NCI-H524 (cell line): ENCODE measurements around the gene TMEM229B.
A peak's percentile ranks its signal among the peaks of the same experiment; 100 is the strongest.

ENCODE experiments used
- DNase-seq, 2 experiments: peaks; one replicate each; lab custom pipeline; 2025; lab: John Stamatoyannopoulos, UW

TMEM229B gene

DNA sequence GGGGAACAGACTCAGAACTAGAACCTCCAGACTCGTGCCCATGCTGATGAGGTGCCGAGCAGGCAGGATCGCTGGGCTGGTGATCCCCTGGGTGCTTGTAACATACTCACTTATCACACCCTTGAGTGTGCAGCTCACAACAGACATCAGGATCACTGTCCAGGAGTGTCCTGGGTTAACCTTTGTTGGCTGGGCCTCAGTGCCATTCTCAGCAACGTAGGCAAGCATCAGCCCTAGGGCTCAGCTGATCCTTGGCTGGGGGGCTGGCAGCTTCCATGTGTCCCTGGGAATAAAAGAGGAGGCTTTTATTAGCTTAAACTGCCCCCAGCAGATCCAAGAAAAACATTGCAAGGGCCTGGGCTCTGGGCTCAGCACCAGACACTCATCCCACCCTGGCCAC lies 1.6 kb downstream of the TMEM229B start:
- no peak for DNase-seq

DNA sequence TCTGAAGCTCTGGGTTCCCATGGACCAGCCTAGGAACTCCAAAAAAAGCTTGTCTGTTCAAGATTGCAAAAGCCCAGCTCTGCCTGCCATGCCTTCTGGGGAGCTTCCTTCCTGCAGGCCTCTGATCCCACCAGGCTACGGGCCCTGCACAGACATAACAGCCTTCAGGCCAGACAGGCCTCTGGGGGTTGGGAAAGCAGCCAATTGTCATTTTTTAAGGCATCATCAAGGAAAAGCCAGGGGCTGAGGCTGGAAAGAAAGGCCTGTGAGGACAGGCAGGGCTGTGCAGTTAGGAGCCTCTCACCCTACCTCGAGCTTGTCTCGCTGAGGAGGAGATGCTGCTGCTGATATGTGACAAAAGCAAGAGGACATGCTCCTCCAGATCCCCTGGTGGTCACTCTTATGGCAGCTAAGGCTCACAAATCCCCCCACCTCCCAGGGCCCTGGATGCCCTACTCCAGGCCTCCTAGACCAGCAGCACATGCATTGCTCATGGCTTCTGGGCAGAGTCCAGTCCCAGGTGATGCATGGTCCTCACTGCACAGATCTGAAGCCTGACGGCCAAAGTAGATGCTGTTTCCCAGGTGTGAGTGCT lies 2.9 kb downstream of the TMEM229B start:
- no peak for DNase-seq

DNA sequence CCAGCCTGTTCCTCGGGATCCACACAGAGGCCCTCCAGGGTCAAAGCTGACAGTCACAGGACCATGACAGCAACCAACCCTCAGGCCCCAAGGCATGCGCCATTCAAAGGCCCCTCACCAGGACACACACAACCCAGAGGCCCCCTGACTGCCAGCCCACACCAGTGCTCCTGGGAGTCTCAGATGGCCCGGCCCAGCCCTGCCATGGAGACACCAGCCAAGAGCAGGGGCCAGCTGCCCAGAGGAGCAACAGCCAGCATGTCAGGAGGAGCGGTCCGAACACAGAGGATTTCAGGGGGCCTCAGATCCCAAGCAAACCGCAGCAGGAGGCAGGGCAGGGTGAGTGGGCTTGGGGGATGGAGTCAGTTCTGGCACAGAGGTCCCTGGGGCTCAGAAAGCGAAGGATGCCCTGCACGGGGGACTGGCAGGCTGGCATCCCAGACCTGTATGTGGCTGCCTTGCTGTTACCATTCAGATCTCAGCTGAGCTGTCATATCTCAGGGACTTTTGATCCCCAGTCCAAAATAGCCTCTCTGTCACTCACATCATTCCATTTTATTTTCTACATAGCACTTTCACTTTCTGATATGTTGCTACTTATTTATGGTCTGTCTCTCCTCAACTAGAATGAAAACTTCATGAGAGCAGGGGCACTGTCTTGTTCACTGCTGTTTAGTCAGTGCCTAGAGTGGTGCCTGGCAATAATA lies 4.8 kb downstream of the TMEM229B start:
- no peak for DNase-seq

DNA sequence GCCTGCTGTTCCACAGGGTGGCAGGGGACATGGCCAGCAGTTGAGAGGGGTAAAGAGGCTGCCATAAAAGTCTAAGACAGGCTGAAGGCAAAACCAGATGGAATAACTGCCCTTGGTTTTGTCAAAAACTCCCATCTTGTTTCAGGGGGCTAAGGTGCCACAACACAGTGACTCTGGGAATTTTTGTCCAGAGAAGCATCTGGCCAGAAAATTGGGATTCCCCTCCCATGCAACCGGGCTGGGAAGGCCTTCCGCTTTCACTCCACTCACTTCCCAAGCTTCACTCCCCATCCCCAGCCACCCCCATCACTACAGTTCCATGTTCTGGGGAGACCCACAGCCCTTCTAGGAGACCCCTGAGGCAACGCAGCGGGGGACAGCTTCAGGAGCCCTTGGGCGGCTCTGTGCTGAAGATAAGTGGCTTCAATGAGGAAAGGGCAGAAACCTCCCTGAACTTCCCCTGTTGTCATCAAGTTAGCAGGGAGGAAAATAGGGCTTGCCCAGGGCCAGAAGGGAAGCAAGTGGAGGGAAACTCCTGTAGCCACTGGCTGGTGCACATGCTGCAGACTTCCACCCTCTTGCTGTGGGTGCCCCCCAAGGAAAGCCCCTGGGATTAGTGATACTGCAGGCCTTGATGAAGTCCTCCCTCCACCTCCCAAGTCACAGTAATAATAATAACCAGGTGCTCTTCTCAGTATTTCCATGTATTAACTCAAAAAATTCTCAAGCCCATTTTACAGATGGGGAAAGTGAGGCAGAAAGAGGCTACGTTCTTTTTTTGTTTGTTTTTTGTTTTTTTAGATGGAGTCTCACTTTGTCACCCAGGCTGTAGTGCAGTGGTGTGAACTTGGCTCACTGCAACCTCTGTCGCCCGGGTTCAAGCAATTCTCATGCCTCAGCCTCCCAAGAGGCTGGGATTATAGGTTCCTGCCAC lies 6.0 kb downstream of the TMEM229B start:
- no peak for DNase-seq

DNA sequence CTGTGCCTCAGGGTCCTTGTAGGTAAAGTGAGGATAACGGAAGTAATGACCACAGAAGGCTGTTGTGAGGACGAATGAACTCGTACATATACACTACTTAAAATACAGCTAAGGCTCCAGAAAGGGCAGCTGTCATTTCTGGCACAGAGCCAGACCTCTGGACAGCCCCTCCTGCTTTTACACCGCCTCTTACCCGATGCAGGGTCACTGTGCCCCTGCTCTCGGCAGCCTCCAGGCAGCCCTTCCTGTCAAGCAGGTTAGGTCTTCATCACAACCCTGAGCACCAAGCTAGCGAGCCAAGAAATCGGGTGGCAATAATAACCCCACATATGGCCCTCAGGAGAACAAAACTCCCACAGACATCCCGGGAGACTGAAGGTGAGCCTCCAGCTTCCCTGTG lies 8.5 kb downstream of the TMEM229B start:
- DNase-seq: peak; percentile 83 to 92

DNA sequence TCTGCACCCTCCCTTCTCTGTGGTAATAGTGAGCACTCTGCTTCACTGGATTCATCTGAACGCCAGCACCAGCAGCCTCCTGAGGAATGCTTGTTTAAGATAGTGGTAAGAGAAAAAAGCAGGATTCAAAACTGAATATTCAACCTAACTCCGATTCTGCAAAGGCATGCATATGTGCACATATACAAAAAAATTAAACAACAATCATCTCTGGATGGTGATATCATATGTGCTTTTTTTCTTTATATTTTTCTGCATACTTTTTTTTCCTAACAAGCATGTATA lies 9.8 kb downstream of the TMEM229B start:
- DNase-seq: no peak

DNA sequence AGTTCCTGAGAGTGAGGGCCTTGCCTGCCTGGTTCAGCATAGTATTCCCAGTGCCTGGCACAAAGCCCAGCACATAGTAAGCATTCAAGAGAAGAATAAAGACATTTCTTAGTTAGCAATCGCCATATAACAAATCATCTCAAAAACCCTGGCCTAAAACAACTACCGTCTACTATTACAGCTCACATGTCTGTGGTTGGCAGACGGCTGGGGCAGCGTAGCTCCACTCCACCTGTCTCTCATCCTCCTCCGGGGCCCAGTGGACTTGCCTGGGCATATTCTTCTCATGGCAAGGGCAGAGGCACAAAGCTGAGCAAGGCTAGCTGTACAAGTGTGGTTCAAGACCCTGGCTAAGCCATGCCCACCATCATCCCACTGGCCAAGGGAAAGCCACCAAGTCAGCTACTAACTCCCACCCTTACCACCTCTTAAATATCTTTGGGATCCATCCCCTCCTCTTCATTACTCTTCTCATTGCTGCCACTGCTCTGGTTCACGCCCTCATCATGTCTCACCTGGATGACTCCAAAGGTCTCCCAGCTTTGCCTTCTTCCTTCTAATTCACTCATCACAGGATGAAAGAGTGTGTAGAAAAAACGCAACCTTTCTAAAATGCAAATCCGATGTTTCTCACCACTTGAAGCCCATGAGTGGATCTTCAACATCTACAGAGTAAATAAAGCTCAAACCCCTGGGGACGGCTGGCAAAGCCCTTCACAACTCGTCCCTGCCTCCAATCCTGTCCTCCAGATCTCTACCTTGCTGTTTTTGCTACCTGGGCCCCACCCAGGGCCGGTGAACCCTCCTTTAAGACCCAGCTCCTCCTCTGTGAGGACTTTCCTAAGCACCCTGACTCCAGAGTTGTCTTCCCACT lies 10.4 kb downstream of the TMEM229B start:
- peak in 1 of 2 experiments; percentile 79 for DNase-seq

DNA sequence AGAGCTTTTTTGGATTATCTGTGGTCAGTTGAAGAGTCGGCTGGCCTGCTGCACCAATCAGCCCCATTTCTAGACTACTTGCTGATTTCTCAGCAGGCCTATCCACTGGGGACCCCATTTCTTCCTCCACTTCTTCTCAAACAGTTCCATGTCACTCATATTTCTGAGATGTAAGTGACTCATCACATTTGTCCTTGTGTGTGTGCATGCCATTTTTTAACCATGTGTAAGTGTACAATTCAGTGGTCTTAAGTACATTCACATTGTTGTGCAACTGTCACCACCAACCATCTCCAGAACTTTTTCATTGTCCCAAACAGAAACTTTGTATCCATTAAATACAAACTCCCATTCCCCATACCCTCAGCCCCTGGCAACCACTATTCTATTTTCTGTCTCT lies 14.2 kb downstream of the TMEM229B start:
- no peak for DNase-seq

DNA sequence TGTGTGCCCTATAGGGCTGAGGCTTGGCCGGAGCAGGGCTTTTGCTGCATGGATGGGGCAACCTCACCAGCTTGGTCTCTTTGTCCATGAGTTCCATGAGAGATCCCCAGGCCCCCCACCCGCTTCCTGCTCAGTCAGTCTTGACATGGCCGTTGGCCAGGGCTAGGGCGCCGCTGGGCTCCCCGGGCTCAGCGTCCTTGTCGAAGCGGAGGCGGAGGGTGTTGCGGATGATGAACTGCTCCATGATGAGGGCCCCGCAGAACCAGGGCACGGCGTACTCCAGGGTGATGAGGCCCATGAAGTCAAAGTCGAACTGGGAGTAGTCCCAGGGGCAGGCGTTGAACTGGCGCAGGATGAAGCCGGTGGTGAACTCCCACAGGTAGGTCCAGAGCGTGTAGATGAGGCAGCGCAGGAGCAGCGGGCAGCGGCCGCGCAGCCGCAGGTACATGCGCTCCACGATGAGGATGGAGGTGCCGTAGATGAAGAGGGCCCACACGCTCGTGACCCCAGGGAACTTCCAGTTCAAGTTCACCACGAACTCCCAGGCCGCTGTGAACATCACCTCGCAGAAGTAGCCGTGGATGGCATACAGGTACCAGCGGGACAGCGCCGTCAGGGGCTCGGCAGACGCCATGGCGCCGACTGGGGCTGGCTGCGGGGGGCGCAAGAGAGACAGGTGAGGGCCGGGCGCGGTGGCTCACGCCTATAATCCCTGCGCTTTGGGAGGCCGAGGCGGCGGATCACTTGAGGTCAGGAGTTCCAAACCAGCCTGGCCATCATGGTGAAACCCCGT lies 15.0 kb downstream of the TMEM229B start:
- no peak for DNase-seq

DNA sequence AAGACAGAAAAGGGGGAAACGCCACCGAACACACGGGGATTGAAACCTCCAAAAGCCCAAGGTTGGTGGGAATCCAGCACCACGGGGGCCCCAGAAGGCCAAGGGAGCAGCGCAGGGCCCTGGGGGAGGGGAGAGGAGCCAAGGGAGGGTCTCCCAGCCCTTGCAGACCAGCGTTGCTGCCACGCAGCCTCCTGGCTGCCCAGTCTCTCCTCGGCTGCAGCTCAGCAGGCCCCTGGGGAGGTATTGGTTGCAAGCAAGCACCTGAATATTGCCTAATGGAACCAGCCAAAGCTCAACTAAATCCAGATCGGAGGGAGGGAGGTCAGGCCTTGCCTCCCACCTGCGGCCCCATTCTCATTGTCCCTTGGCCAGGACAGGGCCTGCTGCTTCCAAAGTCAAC lies 15.8 kb downstream of the TMEM229B start:
- no peak for DNase-seq

DNA sequence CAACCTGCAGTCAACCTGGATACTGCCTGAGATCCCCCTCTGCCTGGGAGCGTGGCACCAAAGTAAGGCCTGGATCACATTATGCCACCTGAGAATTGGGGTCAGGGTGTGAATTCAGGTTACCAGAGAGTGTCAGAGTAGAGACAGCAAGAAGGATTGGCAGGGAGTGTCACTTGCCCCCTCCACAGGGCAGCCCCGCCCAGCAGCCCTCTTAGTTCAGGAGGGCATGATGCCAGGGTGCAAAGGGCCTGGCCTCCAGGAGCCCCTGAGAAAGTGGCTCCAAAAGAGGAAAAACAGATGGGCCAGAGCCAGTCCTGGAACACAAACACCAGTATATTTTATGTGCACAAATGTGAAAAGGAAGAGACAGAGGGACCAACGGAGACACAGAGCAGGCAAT lies 18.6 kb downstream of the TMEM229B start:
- DNase-seq: no peak

DNA sequence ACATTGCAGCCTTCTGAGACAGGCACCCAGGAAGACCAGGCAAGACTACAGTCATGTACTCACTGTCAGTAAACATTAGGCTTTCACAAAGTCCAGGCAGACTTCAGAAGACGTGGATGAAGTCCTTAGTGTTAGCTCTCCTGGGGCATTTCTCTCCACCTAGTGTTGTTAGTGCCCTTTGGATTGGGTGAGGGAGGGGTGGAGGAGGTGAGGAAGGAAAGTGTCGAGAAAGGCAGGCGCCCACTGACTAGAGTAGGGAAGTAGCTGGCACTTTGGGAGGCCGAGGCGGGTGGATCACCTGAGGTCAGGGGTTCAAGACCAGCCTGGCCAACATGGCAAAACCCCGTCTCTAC lies 20.2 kb downstream of the TMEM229B start:
- no peak for DNase-seq

DNA sequence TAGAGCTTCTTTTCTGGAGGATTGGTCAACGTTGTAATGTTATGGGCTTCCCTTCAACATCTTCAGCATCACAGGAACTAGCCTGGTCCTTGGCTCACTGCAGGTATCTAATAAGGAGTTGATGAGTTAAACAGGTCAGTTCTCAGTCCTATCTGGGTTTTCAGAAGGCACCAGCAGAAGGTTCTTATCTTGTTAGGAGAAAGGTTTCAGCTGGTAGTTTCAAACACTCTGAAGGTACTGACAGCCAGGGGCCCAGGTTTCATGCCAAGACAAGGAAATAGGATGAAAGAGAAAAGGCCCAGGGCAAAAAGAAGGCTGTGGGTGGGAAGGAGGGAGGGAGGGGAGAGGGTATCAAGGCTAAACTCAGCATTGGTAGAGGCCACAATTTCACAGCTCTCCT lies 21.4 kb downstream of the TMEM229B start:
- DNase-seq: no peak

DNA sequence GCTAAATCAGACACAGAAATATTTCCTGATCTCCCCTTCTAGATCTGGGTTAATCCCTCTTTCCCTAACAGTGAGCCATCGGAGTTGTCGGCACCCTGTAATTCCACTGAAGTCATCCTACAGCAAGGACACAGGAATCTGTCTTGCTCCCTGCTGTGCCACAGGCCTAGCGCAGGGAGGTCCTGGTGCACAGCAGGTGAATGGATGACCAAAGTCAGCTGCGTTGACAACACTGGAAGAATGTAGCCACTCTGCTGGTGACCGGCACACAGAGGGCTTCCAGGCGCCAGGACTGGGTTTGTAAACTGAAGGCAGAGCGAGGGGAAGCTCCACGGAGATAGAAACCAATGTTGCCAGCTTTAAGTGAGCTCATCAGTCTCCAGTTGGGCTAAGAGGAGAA lies 23.6 kb downstream of the TMEM229B start:
- no peak for DNase-seq

DNA sequence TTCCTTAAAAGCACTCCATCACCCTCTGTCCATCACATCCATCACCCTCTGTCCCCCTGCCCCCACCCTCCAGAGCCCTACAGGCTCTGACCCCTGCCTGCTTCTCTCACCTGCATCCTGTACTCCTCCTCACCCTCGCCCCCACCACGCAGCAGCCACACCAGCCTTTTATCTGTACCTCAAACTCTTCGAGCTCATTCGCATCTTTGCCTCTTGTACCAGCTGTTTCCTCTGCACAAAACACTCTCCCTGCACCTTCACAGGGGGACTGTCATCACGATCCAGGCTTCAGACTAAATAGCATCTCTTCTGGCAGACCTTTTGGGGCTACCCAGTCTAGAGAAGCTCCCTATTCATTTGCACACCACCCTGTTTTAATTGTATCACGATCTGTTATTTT lies 24.1 kb downstream of the TMEM229B start:
- no peak for DNase-seq

DNA sequence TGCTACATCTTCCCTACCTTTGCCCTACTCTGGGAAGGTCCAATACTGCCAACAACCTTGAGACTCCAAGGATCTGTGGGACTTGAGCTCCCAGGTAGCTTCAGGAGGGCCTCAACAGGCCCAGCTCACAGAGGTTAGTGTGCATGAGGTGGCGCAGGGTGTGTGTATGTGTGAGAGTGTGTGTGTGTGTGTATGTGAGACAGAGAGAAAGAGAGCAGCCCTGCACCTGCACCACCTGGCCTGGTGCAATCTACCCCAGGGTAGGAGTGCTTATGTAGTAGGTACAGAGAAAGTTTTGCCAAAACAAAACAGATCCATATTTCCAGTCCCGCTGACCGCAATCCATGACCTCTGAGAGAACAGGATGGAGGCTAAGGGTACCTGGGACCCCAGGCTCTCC lies 24.6 kb downstream of the TMEM229B start:
- no peak for DNase-seq

DNA sequence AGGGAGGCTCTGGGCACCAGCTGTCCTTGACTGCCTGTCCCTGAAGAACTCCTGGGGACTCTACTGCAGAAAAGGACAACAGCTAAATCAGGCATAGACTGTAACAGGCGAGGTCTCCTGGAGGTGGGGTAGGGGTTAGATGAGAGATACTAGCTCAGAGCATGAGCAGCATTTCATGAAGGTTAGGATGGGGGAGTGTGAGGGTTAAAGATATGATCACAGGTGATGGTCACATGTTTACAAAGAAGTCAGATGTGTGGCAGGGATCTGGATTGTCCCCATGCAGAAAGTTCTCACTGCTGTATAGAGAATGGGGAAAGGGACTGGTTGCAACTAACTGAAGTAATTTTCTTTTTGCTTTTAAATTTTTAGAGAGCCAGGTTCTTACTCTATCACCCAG lies 26.5 kb downstream of the TMEM229B start:
- no peak for DNase-seq

DNA sequence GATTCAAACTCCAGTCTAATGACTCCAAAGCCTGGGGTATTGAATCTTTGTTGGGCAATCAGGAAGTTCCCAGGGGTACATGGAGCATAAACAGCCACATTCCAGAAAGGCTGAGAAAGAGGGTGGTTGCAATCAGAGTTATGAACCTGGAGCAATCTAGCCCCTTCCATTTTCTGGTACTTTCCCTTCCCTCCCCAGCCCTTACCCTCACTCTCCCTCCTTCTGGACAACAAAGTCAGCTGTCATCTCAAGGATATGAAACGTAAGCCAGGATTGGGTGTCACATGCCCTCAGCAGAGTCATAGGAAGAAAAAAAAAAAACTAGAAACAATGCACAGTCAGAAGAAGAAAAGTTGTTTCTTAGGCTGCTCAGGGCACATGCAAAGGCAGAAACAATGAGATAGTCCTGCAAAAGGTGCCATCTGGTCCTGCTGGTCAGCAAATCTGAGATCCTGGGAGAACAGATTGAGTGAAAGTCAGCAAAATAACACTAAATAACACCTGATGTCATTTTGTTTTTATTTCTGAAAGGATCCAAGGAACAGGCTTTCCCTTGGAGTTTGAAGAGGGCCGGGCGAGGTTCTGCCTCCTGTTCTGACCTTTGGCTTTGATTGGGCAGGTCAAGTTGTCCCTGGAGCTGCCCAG lies 27.1 kb downstream of the TMEM229B start:
- DNase-seq: peak in 1 of 2 experiments; percentile 39

DNA sequence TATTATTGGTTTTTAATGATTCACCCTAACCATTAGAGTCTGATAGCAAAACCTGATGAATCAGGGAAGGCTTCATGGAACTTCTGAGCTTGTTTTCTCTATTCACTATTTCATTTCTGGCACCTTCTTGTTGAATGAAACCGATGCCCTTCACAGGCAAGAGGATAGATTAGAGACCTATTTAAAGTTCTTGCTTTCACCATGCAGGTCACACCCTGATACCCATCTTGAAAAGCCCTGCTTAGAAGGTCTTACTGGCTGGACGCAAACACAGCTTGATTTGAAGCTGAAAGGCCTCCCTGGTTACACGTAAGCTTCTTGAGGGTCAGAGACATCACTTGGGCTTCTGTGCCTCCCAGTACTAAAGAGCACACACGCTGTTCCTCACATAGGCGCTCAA lies 29.2 kb downstream of the TMEM229B start:
- no peak for DNase-seq

DNA sequence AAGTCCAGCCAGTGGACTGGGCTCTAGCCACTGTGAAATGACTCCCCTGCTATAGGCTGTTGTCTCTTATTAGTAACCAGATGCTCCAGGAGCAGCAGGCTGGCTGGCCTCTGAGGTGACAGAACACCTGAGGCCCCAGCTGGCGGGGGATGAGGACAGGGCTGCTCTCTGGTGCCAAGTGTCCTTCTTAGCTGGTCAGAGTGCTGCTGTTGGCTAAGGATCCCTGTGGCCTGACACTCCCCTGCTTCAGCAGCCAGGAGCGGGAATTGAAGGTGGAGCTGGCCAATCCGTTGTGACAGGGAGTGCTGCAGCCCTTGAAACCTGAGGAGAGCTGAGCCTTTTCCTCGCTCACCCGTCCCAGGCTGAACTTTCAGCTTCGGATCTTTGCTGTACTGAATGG lies 30.7 kb downstream of the TMEM229B start:
- DNase-seq: peak; percentile 79 to 94

DNA sequence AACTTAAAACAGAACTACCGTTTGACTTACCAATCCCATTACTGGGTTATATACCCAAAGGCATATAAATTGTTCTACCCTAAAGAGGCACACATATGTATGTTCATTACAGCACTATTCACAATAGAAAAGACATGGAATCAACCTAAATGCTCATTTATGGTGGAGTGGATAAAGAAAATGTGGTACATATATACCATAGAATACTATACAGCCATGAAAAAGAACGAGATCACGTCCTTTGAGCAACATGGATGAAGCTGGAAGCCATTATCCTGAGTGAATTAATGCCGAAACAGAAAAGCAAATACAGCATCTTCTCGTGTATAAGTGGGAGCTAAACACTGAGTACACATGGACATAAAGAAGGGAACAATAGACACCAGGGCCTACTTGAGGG lies 31.8 kb downstream of the TMEM229B start:
- DNase-seq: no peak
